IMR-90 (cell line): ENCODE data around the gene ADCY5. TPM values are rescaled to one million over a fixed set of nuclear protein-coding genes. Genes with fewer than 3 reads are reported as not detected.

Source experiments
- ATAC-seq: fragments of 200-7000 bp; cut with Tn5 transposase; 2 replicates; pipeline ENCODE4 v1.9.1; 2020; ENCODE audit warnings: low read depth, mild to moderate bottlenecking, moderate library complexity
- BruUV-seq: library from RNA; stranded (reverse); fragments of 400-500 nt; replicated peaks from 2 replicates; lab custom pipeline; 2021; lab: Mats Ljungman, UMichigan
- CTCF ChIA-PET: fragments of 300-600 bp; formaldehyde crosslinking; extraction: SDS; loops from one replicate; lab custom pipeline; 2021; ENCODE audit warnings: antibody characterized with exemption; lab: Yijun Ruan, JAX
- POLR2A ChIA-PET: fragments of 300-600 bp; sonication (Branson Sonifier 250); formaldehyde crosslinking; loops from one replicate; lab custom pipeline; 2022; ENCODE audit warnings: antibody characterized with exemption; ENCODE audit not compliant: unreplicated experiment; lab: Charles Lee
- DNase-seq: peaks from one replicate; pipeline ENCODE4 v3.0.0; 2013
- H2AFZ ChIP-seq: replicated peaks from 2 replicates; pipeline ENCODE3; 2013; ENCODE audit warnings: low read length, mild to moderate bottlenecking; ENCODE audit not compliant: poor library complexity
- H2AK5ac ChIP-seq: 2 replicates; pipeline ENCODE4 v1.6.1; 2013; ENCODE audit warnings: low read depth, low read length, inconsistent platforms
- H2AK9ac ChIP-seq: replicated peaks from 2 replicates; pipeline ENCODE3; 2013; ENCODE audit warnings: mild to moderate bottlenecking, low read depth, low read length, moderate library complexity; ENCODE audit not compliant: poor library complexity
- H2BK120ac ChIP-seq: 2 replicates; pipeline ENCODE4 v1.6.1; 2013; ENCODE audit warnings: low read depth, low read length, inconsistent platforms
- H2BK15ac ChIP-seq: 3 replicates; pipeline ENCODE4 v1.6.1; 2013; ENCODE audit warnings: low read depth, low read length, inconsistent platforms
- H2BK20ac ChIP-seq: 2 replicates; pipeline ENCODE4 v1.6.1; 2013; ENCODE audit warnings: low read depth, mild to moderate bottlenecking, inconsistent platforms, low read length, moderate library complexity
- H2BK5ac ChIP-seq: 2 replicates; pipeline ENCODE4 v1.6.1; 2013; ENCODE audit warnings: mild to moderate bottlenecking, low read depth, low read length, inconsistent platforms; ENCODE audit not compliant: poor library complexity, severe bottlenecking
- H3K14ac ChIP-seq: replicated peaks from 2 replicates; pipeline ENCODE4 v1.6.1; 2013; ENCODE audit warnings: low read depth, low read length, inconsistent platforms
- H3K18ac ChIP-seq: 2 replicates; pipeline ENCODE4 v1.6.1; 2013; ENCODE audit warnings: low read depth, low read length, control low read depth
- H3K23ac ChIP-seq: 2 replicates; pipeline ENCODE4 v1.6.1; 2013; ENCODE audit warnings: low read depth, low read length, inconsistent platforms
- H3K27ac ChIP-seq: 2 replicates; pipeline ENCODE4 v1.5.1; 2013; ENCODE audit warnings: mild to moderate bottlenecking, control low read depth, low read length; ENCODE audit not compliant: insufficient read depth
- H3K27me3 ChIP-seq: 2 replicates; pipeline ENCODE4 v1.6.1; 2013; ENCODE audit warnings: low read length; ENCODE audit not compliant: control insufficient read depth, insufficient read depth
- H3K36me3 ChIP-seq: 2 replicates; pipeline ENCODE4 v1.6.1; 2013; ENCODE audit warnings: low read length, mixed read lengths; ENCODE audit not compliant: control insufficient read depth, insufficient read depth
- H3K4ac ChIP-seq: 2 replicates; pipeline ENCODE4 v1.6.1; 2013; ENCODE audit warnings: low read depth, low read length, inconsistent platforms
- H3K4me1 ChIP-seq: 2 replicates; pipeline ENCODE4 v1.6.1; 2013; ENCODE audit warnings: low read length, mixed read lengths; ENCODE audit not compliant: control insufficient read depth, insufficient read depth
- H3K4me2 ChIP-seq: 2 replicates; pipeline ENCODE4 v1.6.1; 2013; ENCODE audit warnings: low read depth, mild to moderate bottlenecking, control low read depth, low read length, moderate library complexity
- H3K4me3 ChIP-seq: 2 replicates; pipeline ENCODE4 v1.5.1; 2013; ENCODE audit warnings: low read depth, mild to moderate bottlenecking, control low read depth, low read length, moderate library complexity; ENCODE audit not compliant: insufficient read depth
- H3K56ac ChIP-seq: 2 replicates; pipeline ENCODE4 v1.6.1; 2013; ENCODE audit warnings: low read length, inconsistent platforms; ENCODE audit not compliant: insufficient read depth; ENCODE audit errors: extremely low read depth
- H3K79me1 ChIP-seq, 2 experiments: 2 replicates each; pipeline ENCODE4 v1.6.1; 2013; ENCODE audit warnings: low read length in 2 of 2, inconsistent platforms in 1 of 2, low read depth in 1 of 2
- H3K9ac ChIP-seq: 2 replicates; pipeline ENCODE4 v1.6.1; 2013; ENCODE audit warnings: low read depth, low read length, control low read depth
- H3K9me1 ChIP-seq: 2 replicates; pipeline ENCODE4 v1.6.1; 2013; ENCODE audit warnings: low read length, inconsistent platforms; ENCODE audit not compliant: insufficient read depth
- H3K9me3 ChIP-seq: 2 replicates; pipeline ENCODE4 v1.6.1; 2013; ENCODE audit warnings: low read length; ENCODE audit not compliant: control insufficient read depth, insufficient read depth
- H4K20me1 ChIP-seq: 2 replicates; pipeline ENCODE4 v1.6.1; 2013; ENCODE audit warnings: low read length, inconsistent platforms; ENCODE audit not compliant: insufficient read depth
- H4K5ac ChIP-seq: 2 replicates; pipeline ENCODE4 v1.6.1; 2013; ENCODE audit warnings: mild to moderate bottlenecking, low read depth, low read length, control low read depth
- H4K8ac ChIP-seq, 2 experiments: 2 replicates each; pipeline ENCODE4 v1.6.1; 2013; ENCODE audit warnings: low read depth in 2 of 2, low read length in 2 of 2, control low read depth in 1 of 2, inconsistent platforms in 1 of 2
- H4K91ac ChIP-seq: 2 replicates; pipeline ENCODE4 v1.6.1; 2013; ENCODE audit warnings: low read depth, low read length, inconsistent platforms; ENCODE audit not compliant: insufficient read depth
- CEBPB ChIP-seq: IDR thresholded peaks from 2 replicates; pipeline ENCODE4 v1.6.1; 2012; ENCODE audit warnings: low read depth, low read length, improper control_type of control experiment
- CHD1 ChIP-seq: IDR thresholded peaks from 2 replicates; pipeline ENCODE4 v1.6.1; 2012; ENCODE audit warnings: low read depth, low read length, improper control_type of control experiment
- MAFK ChIP-seq: IDR thresholded peaks from 2 replicates; pipeline ENCODE4 v1.6.1; 2012; ENCODE audit warnings: low read depth, low read length, improper control_type of control experiment
- MAZ ChIP-seq: IDR thresholded peaks from 2 replicates; pipeline ENCODE4 v1.6.1; 2012; ENCODE audit warnings: low read depth, mild to moderate bottlenecking, low read length, improper control_type of control experiment, moderate library complexity, borderline replicate concordance
- MXI1 ChIP-seq: IDR thresholded peaks from 2 replicates; pipeline ENCODE4 v1.6.1; 2012; ENCODE audit warnings: low read depth, mild to moderate bottlenecking, low read length, moderate library complexity, borderline replicate concordance
- NFE2L2 ChIP-seq: fragments of 150-350 bp; IDR thresholded peaks from 2 replicates; pipeline ENCODE4 v1.6.1; 2016; ENCODE audit warnings: low read depth, mild to moderate bottlenecking, low read length
- POLR2A ChIP-seq: IDR thresholded peaks from 2 replicates; pipeline ENCODE4 v1.6.1; 2012; ENCODE audit warnings: mild to moderate bottlenecking, low read depth, low read length
- RCOR1 ChIP-seq: IDR thresholded peaks from 2 replicates; pipeline ENCODE4 v1.6.1; 2012; ENCODE audit warnings: mild to moderate bottlenecking, low read length, improper control_type of control experiment; ENCODE audit not compliant: insufficient replicate concordance
- RFX5 ChIP-seq: IDR thresholded peaks from 2 replicates; pipeline ENCODE4 v1.8.0; 2012; ENCODE audit warnings: low read depth, mild to moderate bottlenecking, low read length, moderate library complexity
- SMC3 ChIP-seq: fragments of 150-350 bp; IDR thresholded peaks from 2 replicates; pipeline ENCODE4 v1.6.1; 2016; ENCODE audit warnings: low read depth, mild to moderate bottlenecking, antibody characterized with exemption, low read length, moderate library complexity
- WGBS, 2 experiments: methylation state at CpG; one replicate each; pipeline versions ENCODE4 v1.1.5 to v1.1.7; 2013; ENCODE audit warnings: missing lambda C conversion rate in 2 of 2; ENCODE audit not compliant: insufficient read length in 1 of 2; ENCODE audit errors: extremely low coverage in 2 of 2; 5-methylcytosine and 5-hydroxymethylcytosine counted together
- dilution Hi-C: fragments of 300-500 bp; cut with HindIII; formaldehyde crosslinking; loops from one replicate; pipeline ENCODE4 v1.14.3; 2018; ENCODE audit warnings: low sequenced_read_pairs; ENCODE audit not compliant: unreplicated experiment
- in situ Hi-C: fragments of 300-500 bp; cut with MboI; formaldehyde crosslinking; loops from 3 replicates; pipeline ENCODE4 v1.14.3; 2019; ENCODE audit warnings: low sequenced_read_pairs, inconsistent platforms, mixed read lengths
- intact Hi-C: fragments of 100-400 bp; cut with micrococcal nuclease; formaldehyde crosslinking; loops from 2 replicates; pipeline ENCODE4 v1.10.0; 2022
- polyA plus RNA-seq, 3 experiments: library from polyadenylated mRNA; depleted of rRNA; stranded (reverse); fragments of >200 nt; gene quantifications; 2 replicates each; pipeline ENCODE4 v1.2.3, GENCODE V29; 2012; ENCODE audit warnings: low replicate concordance in 1 of 3
- total RNA-seq: library from RNA; depleted of rRNA; stranded (reverse); fragments of >200 nt; gene quantifications from 2 replicates; pipeline ENCODE4 v1.2.3, GENCODE V29; 2012
- TF ChIP-seq, protein P1 (sequence below): conservative IDR thresholded peaks from 2 replicates; pipeline ENCODE4 v1.5.1; 2012; ENCODE audit warnings: mild to moderate bottlenecking, low read depth, low read length, improper control_type of control experiment

Gene ADCY5
- total and polyA plus RNA-seq, 2 of the 4 experiments (the other 2 are of a cell fraction), result 0.14 to 0.18 TPM

DNA sequence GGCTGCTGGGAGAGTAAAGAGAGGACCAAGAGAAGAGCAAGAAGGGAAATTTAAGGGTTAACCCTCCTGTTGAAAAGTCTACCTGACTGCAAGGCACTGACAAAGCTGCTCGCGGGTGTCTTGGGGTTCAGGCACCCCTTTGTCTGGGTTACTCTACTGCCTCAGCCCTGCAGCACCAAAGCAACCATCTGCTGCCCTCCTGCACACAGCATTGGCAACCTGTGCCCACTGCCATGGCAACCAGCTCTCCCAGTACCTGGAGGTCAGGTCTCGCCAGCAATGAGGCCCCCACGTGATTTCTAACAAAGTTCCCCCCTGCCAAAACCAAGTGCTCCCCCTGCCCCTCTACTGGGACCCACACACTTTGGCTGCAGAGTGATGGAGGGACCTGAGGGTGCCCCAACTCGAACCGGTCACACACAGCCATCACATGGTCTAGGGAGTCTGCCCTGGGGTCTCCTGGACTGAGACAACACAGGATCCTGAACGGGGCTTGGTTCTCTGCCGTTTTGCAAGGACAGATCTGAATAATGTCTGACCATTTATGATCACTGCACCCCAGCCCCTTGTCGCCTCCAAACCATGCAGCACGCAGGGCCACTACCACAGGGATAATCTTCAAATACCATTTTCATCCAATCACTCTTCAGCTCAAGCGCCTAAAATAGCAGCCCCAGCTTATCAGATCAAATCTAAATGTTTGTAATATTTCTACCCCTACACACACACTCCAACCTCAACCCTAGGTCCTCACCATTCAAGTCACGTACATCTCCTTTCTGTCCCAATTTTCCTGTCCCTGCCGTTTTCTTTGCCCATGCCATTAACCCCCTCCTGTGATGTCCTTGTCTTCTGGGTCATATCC, 50.7 kb downstream of the ADCY5 start:
- Histone ChIP-seq H3K79me1 (no peaks in the 10 kb centered on the region), H3K56ac (no peak overlapping the region), H3K14ac (no peak overlapping the region), H4K91ac (no peak overlapping the region), H3K9ac (no peak overlapping the region), H4K8ac (no peak overlapping the region), H3K36me3 (no peaks in the 10 kb centered on the region), H3K18ac (no peak overlapping the region), H3K4me3 (no peak overlapping the region), H4K20me1 (no peaks in the 10 kb centered on the region), H3K9me1 (no peaks in the 10 kb centered on the region), H2BK15ac (no peak overlapping the region), H2AK9ac (no peak overlapping the region), H2BK20ac (no peak overlapping the region), H2BK5ac (no peak overlapping the region), H4K5ac (no peak overlapping the region), H3K4ac (no peak overlapping the region), H3K4me2 (no peak overlapping the region), H2AFZ (no peak overlapping the region), H2AK5ac (no peak overlapping the region), H3K4me1 (no peaks in the 10 kb centered on the region), H3K23ac (no peak overlapping the region), H3K27ac (no peak overlapping the region), H2BK120ac (no peak overlapping the region), H3K9me3 (no peaks in the 10 kb centered on the region), H3K27me3 (peaks cover 43% of the 10 kb centered on the region)
- in situ Hi-C loops, result no loop called here
- DNase-seq, result no peak
- no peak for ATAC-seq
- ChIA-PET POLR2A (no interaction called here), CTCF (no interaction called here)
- WGBS, 2 experiments, result 56% methylated on average over 7 of the region's 13 CpGs; no CpG with 5 or more reads in 1 of the 2 experiments
- dilution Hi-C loops, result no loop called here
- no TSS peak for BruUV-seq
- intact Hi-C loops, result no loop called here
- TF ChIP-seq, protein P1, sequence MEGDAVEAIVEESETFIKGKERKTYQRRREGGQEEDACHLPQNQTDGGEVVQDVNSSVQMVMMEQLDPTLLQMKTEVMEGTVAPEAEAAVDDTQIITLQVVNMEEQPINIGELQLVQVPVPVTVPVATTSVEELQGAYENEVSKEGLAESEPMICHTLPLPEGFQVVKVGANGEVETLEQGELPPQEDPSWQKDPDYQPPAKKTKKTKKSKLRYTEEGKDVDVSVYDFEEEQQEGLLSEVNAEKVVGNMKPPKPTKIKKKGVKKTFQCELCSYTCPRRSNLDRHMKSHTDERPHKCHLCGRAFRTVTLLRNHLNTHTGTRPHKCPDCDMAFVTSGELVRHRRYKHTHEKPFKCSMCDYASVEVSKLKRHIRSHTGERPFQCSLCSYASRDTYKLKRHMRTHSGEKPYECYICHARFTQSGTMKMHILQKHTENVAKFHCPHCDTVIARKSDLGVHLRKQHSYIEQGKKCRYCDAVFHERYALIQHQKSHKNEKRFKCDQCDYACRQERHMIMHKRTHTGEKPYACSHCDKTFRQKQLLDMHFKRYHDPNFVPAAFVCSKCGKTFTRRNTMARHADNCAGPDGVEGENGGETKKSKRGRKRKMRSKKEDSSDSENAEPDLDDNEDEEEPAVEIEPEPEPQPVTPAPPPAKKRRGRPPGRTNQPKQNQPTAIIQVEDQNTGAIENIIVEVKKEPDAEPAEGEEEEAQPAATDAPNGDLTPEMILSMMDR, result no peak
- no peak for TF ChIP-seq NFE2L2
- no peak for TF ChIP-seq RFX5
- TF ChIP-seq MXI1, result no peak
- TF ChIP-seq MAFK, result no peak
- TF ChIP-seq POLR2A, result no peak
- no peak for TF ChIP-seq CEBPB
- TF ChIP-seq SMC3, result no peak
- no peak for TF ChIP-seq RCOR1
- no peak for TF ChIP-seq MAZ
- TF ChIP-seq CHD1, result no peak
